22Rv1 (cell line): Measurements from ENCODE around the gene ACAP3.

ENCODE experiments used
- CTCF ChIP-seq: fragments of 450-650 bp; IDR thresholded peaks from 2 replicates; pipeline ENCODE4 v1.5.1; 2017; ENCODE audit warnings: mild to moderate bottlenecking
- ZFX ChIP-seq: fragments of 450-650 bp; IDR thresholded peaks from 2 replicates; pipeline ENCODE4 v1.6.1; 2017; ENCODE audit warnings: antibody characterized with exemption, borderline replicate concordance

- TF ChIP-seq ZFX (no peak), CTCF (no peak)
Observed at GRCh38 chr1:1280782-1281481, 26.8 kb downstream of the ACAP3 start.
